NCI-H1092 treated with DMSO at 0.1 percent for 48 hours (cell line): ENCODE data around the gene TRAF3IP1.

Experiments used
- DNase-seq: peaks from one replicate; lab custom pipeline; 2025; lab: John Stamatoyannopoulos, UW

TRAF3IP1 gene

DNA sequence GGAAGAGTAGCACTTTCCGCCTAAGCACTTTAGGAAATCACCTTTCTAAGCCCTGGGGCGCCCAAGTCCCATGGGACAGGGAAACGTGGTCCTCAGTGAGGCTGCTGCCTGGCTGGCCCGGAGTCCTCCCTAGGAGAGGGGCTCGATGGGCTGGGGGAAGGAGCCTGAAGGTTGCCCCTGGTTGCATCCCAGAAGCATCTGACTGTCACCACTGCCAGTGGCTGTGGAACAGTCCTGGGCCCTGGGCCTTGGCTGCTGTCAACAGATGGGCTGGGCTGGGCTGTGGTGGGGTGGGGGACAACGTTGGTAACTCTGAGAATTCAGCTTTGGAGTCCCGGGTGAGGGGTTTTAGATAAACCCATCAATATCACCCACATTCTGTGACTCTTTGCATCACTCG, 128.9 kb downstream of the TRAF3IP1 start:
- no peak for DNase-seq

DNA sequence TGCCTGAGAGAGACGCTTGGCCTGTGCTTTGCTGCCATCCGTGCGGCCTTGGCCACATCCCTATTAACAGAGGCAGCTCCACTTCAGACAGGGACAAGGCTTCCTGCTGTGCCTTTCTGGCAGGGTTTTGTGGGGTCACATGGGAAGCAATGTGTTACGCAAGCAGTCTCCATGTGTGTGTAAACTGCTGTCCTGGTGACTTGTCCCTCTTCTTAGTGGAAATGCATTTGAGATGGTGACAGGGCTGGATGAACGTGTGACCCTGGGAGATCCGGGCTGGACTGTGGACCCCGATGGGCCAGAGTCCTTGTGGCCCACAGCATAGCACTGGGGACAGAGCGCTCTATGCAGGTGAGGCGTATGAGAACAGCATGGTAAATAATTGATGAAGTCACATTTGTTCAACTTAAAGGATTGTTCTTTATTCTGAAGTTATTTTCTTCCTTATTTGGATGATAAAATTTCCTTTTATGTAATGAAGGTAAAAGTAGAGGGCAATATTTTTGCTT, 129.6 kb downstream of the TRAF3IP1 start:
- DNase-seq: no peak

DNA sequence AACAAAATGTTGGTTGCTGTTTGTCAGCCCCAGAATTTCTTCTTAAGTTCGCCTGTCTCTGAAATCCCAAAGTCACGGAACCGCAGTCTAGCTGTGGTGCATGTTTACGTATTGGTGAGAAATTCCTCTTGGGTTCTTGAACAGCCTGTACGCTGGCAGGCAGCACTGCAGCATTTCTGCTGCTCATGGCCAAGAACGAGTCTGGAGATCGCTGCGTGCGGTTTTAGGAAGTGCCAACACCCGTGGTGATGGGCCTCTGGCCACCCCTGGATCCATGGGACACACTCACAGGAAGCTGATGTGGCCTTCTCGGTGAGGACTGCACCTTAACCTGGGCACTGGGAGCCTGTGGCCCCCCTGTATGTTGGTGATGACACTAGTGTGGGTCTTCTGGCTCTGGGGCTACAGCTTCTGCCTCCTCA, 130.1 kb downstream of the TRAF3IP1 start:
- DNase-seq: no peak
